ENCODE measurements around the gene OCSTAMP.

The OCSTAMP gene

GRCh38 chr20:46559001-46559400 is 8.5 kb upstream of the OCSTAMP start:
- H3K36me3 ChIP-seq (ENCODE audit: control insufficient read depth, insufficient read depth, low read length): no peaks in the 10 kb centered on the region

GRCh38 chr20:46558511-46558959 is 8.1 kb upstream of the OCSTAMP start:
- no peaks in the 10 kb centered on the region for H3K36me3 ChIP-seq (ENCODE audit: control insufficient read depth, insufficient read depth, low read length)
- H3K4me3 ChIP-seq (ENCODE audit: low read depth, low read length): no peak overlapping the region
- H3K27me3 ChIP-seq (ENCODE audit: control insufficient read depth, insufficient read depth, low read length): no peaks in the 10 kb centered on the region
- H3K9ac ChIP-seq (ENCODE audit: low read depth, low read length): no peak overlapping the region
- H3K4me1 ChIP-seq (ENCODE audit: control insufficient read depth, insufficient read depth, low read length): peaks cover 17% of the 10 kb centered on the region
- H3K9me3 ChIP-seq (ENCODE audit: control insufficient read depth, insufficient read depth, low read length): no peaks in the 10 kb centered on the region

More at GRCh38 chr20:46559001-46559400, 8.5 kb upstream of the OCSTAMP start:
- no peak overlapping the region for H3K9ac ChIP-seq (ENCODE audit: low read depth, low read length)
- peaks cover 17% of the 10 kb centered on the region for H3K4me1 ChIP-seq (ENCODE audit: control insufficient read depth, insufficient read depth, low read length)
- no peaks in the 10 kb centered on the region for H3K27me3 ChIP-seq (ENCODE audit: control insufficient read depth, insufficient read depth, low read length)
- no peaks in the 10 kb centered on the region for H3K9me3 ChIP-seq (ENCODE audit: control insufficient read depth, insufficient read depth, low read length)
- H3K4me3 ChIP-seq (ENCODE audit: low read depth, low read length): no peak overlapping the region

GRCh38 chr20:46557231-46557956 is 6.9 kb upstream of the OCSTAMP start:
- Histone ChIP-seq H3K27me3 (ENCODE audit: control insufficient read depth, insufficient read depth, low read length) (no peaks in the 10 kb centered on the region), H3K9me3 (ENCODE audit: control insufficient read depth, insufficient read depth, low read length) (no peaks in the 10 kb centered on the region), H3K9ac (ENCODE audit: low read depth, low read length) (no peak overlapping the region), H3K36me3 (ENCODE audit: control insufficient read depth, insufficient read depth, low read length) (no peaks in the 10 kb centered on the region), H3K4me3 (ENCODE audit: low read depth, low read length) (no peak overlapping the region), H3K4me1 (ENCODE audit: control insufficient read depth, insufficient read depth, low read length) (peaks cover 15% of the 10 kb centered on the region)

GRCh38 chr20:46555370-46555956 is 5.0 kb upstream of the OCSTAMP start:
- H3K4me1 ChIP-seq (ENCODE audit: control insufficient read depth, insufficient read depth, low read length): peaks cover 18% of the 10 kb centered on the region
- H3K4me3 ChIP-seq (ENCODE audit: low read depth, low read length): no peak overlapping the region
- no peaks in the 10 kb centered on the region for H3K9me3 ChIP-seq (ENCODE audit: control insufficient read depth, insufficient read depth, low read length)
- no peak overlapping the region for H3K9ac ChIP-seq (ENCODE audit: low read depth, low read length)
- no peaks in the 10 kb centered on the region for H3K27me3 ChIP-seq (ENCODE audit: control insufficient read depth, insufficient read depth, low read length)
- no peaks in the 10 kb centered on the region for H3K36me3 ChIP-seq (ENCODE audit: control insufficient read depth, insufficient read depth, low read length)

GRCh38 chr20:46554828-46555227 is 4.4 kb upstream of the OCSTAMP start:
- Histone ChIP-seq H3K27me3 (ENCODE audit: control insufficient read depth, insufficient read depth, low read length) (no peaks in the 10 kb centered on the region), H3K4me1 (ENCODE audit: control insufficient read depth, insufficient read depth, low read length) (peaks cover 18% of the 10 kb centered on the region), H3K9me3 (ENCODE audit: control insufficient read depth, insufficient read depth, low read length) (no peaks in the 10 kb centered on the region), H3K4me3 (ENCODE audit: low read depth, low read length) (no peak overlapping the region), H3K9ac (ENCODE audit: low read depth, low read length) (no peak overlapping the region), H3K36me3 (ENCODE audit: control insufficient read depth, insufficient read depth, low read length) (no peaks in the 10 kb centered on the region)

GRCh38 chr20:46553926-46554325 is 3.5 kb upstream of the OCSTAMP start:
- Histone ChIP-seq H3K4me3 (ENCODE audit: low read depth, low read length) (no peak overlapping the region), H3K27me3 (ENCODE audit: control insufficient read depth, insufficient read depth, low read length) (no peaks in the 10 kb centered on the region), H3K9me3 (ENCODE audit: control insufficient read depth, insufficient read depth, low read length) (no peaks in the 10 kb centered on the region), H3K36me3 (ENCODE audit: control insufficient read depth, insufficient read depth, low read length) (no peaks in the 10 kb centered on the region), H3K9ac (ENCODE audit: low read depth, low read length) (no peak overlapping the region), H3K4me1 (ENCODE audit: control insufficient read depth, insufficient read depth, low read length) (peaks cover 18% of the 10 kb centered on the region)

GRCh38 chr20:46552460-46553420 is 2.3 kb upstream of the OCSTAMP start:
- Histone ChIP-seq H3K4me3 (ENCODE audit: low read depth, low read length) (no peak overlapping the region), H3K27me3 (ENCODE audit: control insufficient read depth, insufficient read depth, low read length) (no peaks in the 10 kb centered on the region), H3K9me3 (ENCODE audit: control insufficient read depth, insufficient read depth, low read length) (no peaks in the 10 kb centered on the region), H3K4me1 (ENCODE audit: control insufficient read depth, insufficient read depth, low read length) (peaks cover 15% of the 10 kb centered on the region), H3K36me3 (ENCODE audit: control insufficient read depth, insufficient read depth, low read length) (no peaks in the 10 kb centered on the region), H3K9ac (ENCODE audit: low read depth, low read length) (no peak overlapping the region)

GRCh38 chr20:46551522-46552381 is 1.3 kb upstream of the OCSTAMP start:
- Histone ChIP-seq H3K4me3 (ENCODE audit: low read depth, low read length) (no peak overlapping the region), H3K27me3 (ENCODE audit: control insufficient read depth, insufficient read depth, low read length) (no peaks in the 10 kb centered on the region), H3K36me3 (ENCODE audit: control insufficient read depth, insufficient read depth, low read length) (no peaks in the 10 kb centered on the region), H3K9me3 (ENCODE audit: control insufficient read depth, insufficient read depth, low read length) (no peaks in the 10 kb centered on the region), H3K4me1 (ENCODE audit: control insufficient read depth, insufficient read depth, low read length) (peaks cover 15% of the 10 kb centered on the region), H3K9ac (ENCODE audit: low read depth, low read length) (no peak overlapping the region)

- no peaks in the 10 kb centered on the region for H3K9me3 ChIP-seq (ENCODE audit: control insufficient read depth, insufficient read depth, low read length)
- H3K27me3 ChIP-seq (ENCODE audit: control insufficient read depth, insufficient read depth, low read length): no peaks in the 10 kb centered on the region
- H3K9ac ChIP-seq (ENCODE audit: low read depth, low read length): no peak overlapping the region
- H3K4me1 ChIP-seq (ENCODE audit: control insufficient read depth, insufficient read depth, low read length): peaks cover 9% of the 10 kb centered on the region
- no peaks in the 10 kb centered on the region for H3K36me3 ChIP-seq (ENCODE audit: control insufficient read depth, insufficient read depth, low read length)
- H3K4me3 ChIP-seq (ENCODE audit: low read depth, low read length): no peak overlapping the region
These were observed 1.1 kb downstream of the OCSTAMP start for GRCh38 chr20:46549188-46549972.

- no peaks in the 10 kb centered on the region for H3K27me3 ChIP-seq (ENCODE audit: control insufficient read depth, insufficient read depth, low read length)
- H3K4me3 ChIP-seq (ENCODE audit: low read depth, low read length): no peak overlapping the region
- no peaks in the 10 kb centered on the region for H3K36me3 ChIP-seq (ENCODE audit: control insufficient read depth, insufficient read depth, low read length)
- peaks cover 9% of the 10 kb centered on the region for H3K4me1 ChIP-seq (ENCODE audit: control insufficient read depth, insufficient read depth, low read length)
- no peak overlapping the region for H3K9ac ChIP-seq (ENCODE audit: low read depth, low read length)
- H3K9me3 ChIP-seq (ENCODE audit: control insufficient read depth, insufficient read depth, low read length): no peaks in the 10 kb centered on the region
These were observed 1.8 kb downstream of the OCSTAMP start for GRCh38 chr20:46548688-46549087.

Measured in iPS-15b (cell line).